Adipocyte (in vitro differentiated cells): ENCODE data around the gene NT5DC2.
A peak's percentile ranks its signal among the peaks of the same experiment; 100 is the strongest.

ENCODE experiments used
- DNase-seq: peaks from one replicate; pipeline ENCODE4 v3.0.0-alpha.2; 2015; ENCODE audit warnings: low read depth
- H3K27me3 ChIP-seq: replicated peaks from 2 replicates; pipeline ENCODE4 v1.7.0; 2013; ENCODE audit warnings: mild to moderate bottlenecking, low read length, moderate library complexity; ENCODE audit not compliant: control insufficient read depth, insufficient read depth
- H3K36me3 ChIP-seq: 2 replicates; pipeline ENCODE4 v1.7.0; 2013; ENCODE audit warnings: low read length, mild to moderate bottlenecking, moderate library complexity; ENCODE audit not compliant: control insufficient read depth, insufficient read depth, severe bottlenecking
- H3K4me1 ChIP-seq: 2 replicates; pipeline ENCODE4 v1.7.0; 2013; ENCODE audit warnings: mild to moderate bottlenecking, low read length, moderate library complexity; ENCODE audit not compliant: control insufficient read depth, insufficient read depth
- H3K4me3 ChIP-seq: 2 replicates; pipeline ENCODE4 v1.7.0; 2013; ENCODE audit warnings: mild to moderate bottlenecking, low read length, moderate library complexity
- H3K9ac ChIP-seq: 2 replicates; pipeline ENCODE4 v1.7.0; 2013; ENCODE audit warnings: mild to moderate bottlenecking, low read length, moderate library complexity
- H3K9me3 ChIP-seq: 2 replicates; pipeline ENCODE4 v1.7.0; 2013; ENCODE audit warnings: mild to moderate bottlenecking, low read length, moderate library complexity; ENCODE audit not compliant: control insufficient read depth

NT5DC2 gene

GRCh38 chr3:52501046-52501445 lies 32.6 kb downstream of the NT5DC2 start:
- no peaks in the 10 kb centered on the region for H3K9me3 ChIP-seq
- no peak for DNase-seq
- peaks cover 16% of the 10 kb centered on the region for H3K4me1 ChIP-seq
- H3K36me3 ChIP-seq: no peaks in the 10 kb centered on the region
- H3K9ac ChIP-seq: no peak overlapping the region
- no peak overlapping the region for H3K4me3 ChIP-seq
- H3K27me3 ChIP-seq: peaks cover 13% of the 10 kb centered on the region

- no peaks in the 10 kb centered on the region for H3K27me3 ChIP-seq
- H3K4me3 ChIP-seq: no peak overlapping the region
- no peak for DNase-seq
- peak overlapping the region; percentile 18 for H3K9ac ChIP-seq
- H3K4me1 ChIP-seq: peaks cover 25% of the 10 kb centered on the region
- no peaks in the 10 kb centered on the region for H3K36me3 ChIP-seq
- no peaks in the 10 kb centered on the region for H3K9me3 ChIP-seq
Measured at GRCh38 chr3:52498137-52499054, 35.3 kb downstream of the NT5DC2 start.

- Histone ChIP-seq H3K4me1 (peaks cover 25% of the 10 kb centered on the region), H3K9ac (peak overlapping the region; percentile 16), H3K36me3 (peaks cover 22% of the 10 kb centered on the region), H3K9me3 (no peaks in the 10 kb centered on the region), H3K27me3 (no peaks in the 10 kb centered on the region), H3K4me3 (no peak overlapping the region)
- peak; percentile 9 for DNase-seq
Measured at GRCh38 chr3:52495777-52496602, 37.7 kb downstream of the NT5DC2 start.

- Histone ChIP-seq H3K4me1 (peaks cover 25% of the 10 kb centered on the region), H3K4me3 (no peak within 1 kb of the TSS), H3K9ac (peak within 1 kb of the TSS; percentile 16), H3K27me3 (no peaks in the 10 kb centered on the region), H3K36me3 (peaks cover 32% of the 10 kb centered on the region), H3K9me3 (no peaks in the 10 kb centered on the region)
- DNase-seq: no peak
Measured at GRCh38 chr3:52494886-52495495, 38.7 kb downstream of the NT5DC2 start, which contains the start of gene STAB1. TSS of gene STAB1 (plus strand) at chr3:52495338. CDS start at chr3:52495414, 76 bp downstream.

- no peak for DNase-seq
- Histone ChIP-seq H3K36me3 (peaks cover 37% of the 10 kb centered on the region), H3K27me3 (no peaks in the 10 kb centered on the region), H3K9ac (no peak overlapping the region), H3K4me1 (peaks cover 25% of the 10 kb centered on the region), H3K9me3 (no peaks in the 10 kb centered on the region), H3K4me3 (no peak overlapping the region)
Measured at GRCh38 chr3:52494445-52494844, 39.2 kb downstream of the NT5DC2 start.

GRCh38 chr3:52493232-52494017 lies 40.2 kb downstream of the NT5DC2 start:
- peaks cover 20% of the 10 kb centered on the region for H3K4me1 ChIP-seq
- no peaks in the 10 kb centered on the region for H3K27me3 ChIP-seq
- H3K36me3 ChIP-seq: peaks cover 46% of the 10 kb centered on the region
- H3K9me3 ChIP-seq: no peaks in the 10 kb centered on the region
- no peak for DNase-seq
- H3K9ac ChIP-seq: no peak overlapping the region
- H3K4me3 ChIP-seq: no peak overlapping the region

- H3K4me3 ChIP-seq: no peak overlapping the region
- no peak overlapping the region for H3K9ac ChIP-seq
- no peaks in the 10 kb centered on the region for H3K9me3 ChIP-seq
- peaks cover 12% of the 10 kb centered on the region for H3K4me1 ChIP-seq
- H3K36me3 ChIP-seq: peaks cover 60% of the 10 kb centered on the region
- H3K27me3 ChIP-seq: no peaks in the 10 kb centered on the region
- no peak for DNase-seq
Measured at GRCh38 chr3:52492059-52492458, 41.6 kb downstream of the NT5DC2 start.

GRCh38 chr3:52490939-52491526 lies 42.6 kb downstream of the NT5DC2 start:
- Histone ChIP-seq H3K4me3 (no peak overlapping the region), H3K27me3 (no peaks in the 10 kb centered on the region), H3K36me3 (peaks cover 70% of the 10 kb centered on the region), H3K4me1 (peaks cover 9% of the 10 kb centered on the region), H3K9me3 (no peaks in the 10 kb centered on the region), H3K9ac (no peak overlapping the region)
- DNase-seq: no peak

GRCh38 chr3:52490035-52490938 lies 43.4 kb downstream of the NT5DC2 start:
- Histone ChIP-seq H3K9me3 (no peaks in the 10 kb centered on the region), H3K36me3 (peaks cover 74% of the 10 kb centered on the region), H3K4me3 (no peak overlapping the region), H3K27me3 (no peaks in the 10 kb centered on the region), H3K4me1 (peaks cover 2% of the 10 kb centered on the region), H3K9ac (no peak overlapping the region)
- no peak for DNase-seq
